Middle frontal gyrus (tissue), 1 donor: ENCODE measurements around the gene EIF1AY.
"Not testable (repeated sequence)": the region's sequence is repeated elsewhere in the genome, so short reads cannot be mapped to it uniquely, and the experiment has no call there.

Experiments used
- DNase-seq: peaks from one replicate; pipeline ENCODE4 v3.0.0-alpha.2; 2015; ENCODE audit warnings: low spot score; ENCODE audit errors: extremely low spot score

The EIF1AY gene

GRCh38 chrY:20575531-20576121 lies at the start of gene EIF1AY:
Gene EIF1AY (plus strand): TSS chrY:20575776. CDS start chrY:20575872, 96 bp downstream.
- DNase-seq: peak; percentile 83

GRCh38 chrY:20528435-20528834 lies 47.1 kb upstream of the EIF1AY start:
- no peak for DNase-seq

- DNase-seq: no peak
Measured at GRCh38 chrY:20538186-20538585, 37.4 kb upstream of the EIF1AY start.

GRCh38 chrY:20538933-20539332 lies 36.6 kb upstream of the EIF1AY start:
- DNase-seq: no peak

- no peak for DNase-seq
Measured at GRCh38 chrY:20544451-20544960, 31.1 kb upstream of the EIF1AY start.

- DNase-seq: no peak
Measured at GRCh38 chrY:20546071-20546470, 29.5 kb upstream of the EIF1AY start.

GRCh38 chrY:20549289-20549688 lies 26.3 kb upstream of the EIF1AY start:
- DNase-seq: no peak

- no peak for DNase-seq
Measured at GRCh38 chrY:20551840-20552239, 23.7 kb upstream of the EIF1AY start.

- DNase-seq: not testable (repeated sequence)
Measured at GRCh38 chrY:20552764-20553323, 22.7 kb upstream of the EIF1AY start.

- DNase-seq: no peak
Measured at GRCh38 chrY:20555820-20556219, 19.8 kb upstream of the EIF1AY start.

- DNase-seq: no peak
Measured at GRCh38 chrY:20558677-20559076, 16.9 kb upstream of the EIF1AY start.

GRCh38 chrY:20559873-20560512 lies 15.6 kb upstream of the EIF1AY start:
- no peak for DNase-seq

- no peak for DNase-seq
Measured at GRCh38 chrY:20571306-20571705, 4.3 kb upstream of the EIF1AY start.

GRCh38 chrY:20576506-20576905 lies 930 bp downstream of the EIF1AY start:
- DNase-seq: no peak

GRCh38 chrY:20578206-20578605 lies 2.6 kb downstream of the EIF1AY start:
- no peak for DNase-seq

GRCh38 chrY:20581687-20582086 lies 6.1 kb downstream of the EIF1AY start:
- DNase-seq: no peak

GRCh38 chrY:20586161-20586560 lies 10.6 kb downstream of the EIF1AY start:
- DNase-seq: no peak
